Measurements from ENCODE around the gene GNG7. TPM values are rescaled to one million over a fixed set of nuclear protein-coding genes. Genes with fewer than 3 reads are reported as not detected.
A peak's percentile ranks its signal among the peaks of the same experiment; 100 is the strongest.

GNG7 gene
- total and polyA plus RNA-seq, 8 donors: 4.0 to 8.8 (median 6.0) TPM

DNA sequence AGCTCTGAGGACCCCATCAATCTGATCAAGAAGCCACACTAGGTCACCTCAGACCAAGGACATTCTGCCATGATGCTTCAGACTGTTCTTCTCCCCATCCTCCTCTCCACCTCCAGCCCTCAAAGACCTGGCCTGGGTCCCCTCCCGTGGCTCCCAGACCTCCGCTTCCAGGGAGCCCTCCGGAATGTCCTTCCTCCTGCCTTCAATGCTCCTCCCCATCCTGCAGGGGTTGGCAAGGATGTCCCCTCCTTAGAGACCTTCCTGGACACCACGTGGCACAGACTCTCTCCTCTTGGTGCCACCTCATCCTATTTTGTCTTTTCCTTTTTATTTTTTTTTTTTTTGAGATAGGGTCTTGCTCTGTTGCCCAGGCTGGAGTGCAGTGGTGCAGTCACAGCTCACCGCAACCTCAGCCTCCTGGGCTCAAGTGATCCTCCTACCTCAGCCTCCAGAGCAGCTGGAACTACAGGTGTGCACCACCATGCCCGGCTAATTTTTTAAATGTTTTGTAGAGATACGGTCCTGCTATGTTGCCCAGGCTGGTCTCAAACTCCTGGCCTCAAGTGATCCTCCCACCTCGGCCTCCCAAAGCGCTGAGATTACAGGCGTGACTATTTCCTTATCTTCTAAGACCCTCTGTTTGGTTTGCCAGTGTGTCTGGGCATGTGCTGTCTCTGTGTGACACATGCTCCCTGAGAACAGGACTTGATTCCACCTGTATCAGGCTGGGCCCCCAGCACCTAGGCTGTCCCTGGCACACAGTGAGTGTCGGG lies 84.9 kb downstream of the GNG7 start:
- intact Hi-C loops (cut with DNase I): loop anchor here in 1 of 3 donors (10.0 kb wide), 1 partner anchor 153 kb away; no protein-coding TSS in a partner anchor
- Histone ChIP-seq H3K4me3 (no peak overlapping the region), H3K27me3 (no peaks in the 10 kb centered on the region), H3K36me3 (no peaks in the 10 kb centered on the region), H3K9me3 (no peaks in the 10 kb centered on the region), H3K27ac (no peak overlapping the region), H3K4me1 (peaks cover 0 to 9% (median 0%) of the 10 kb centered on the region in 3 donors)
- FAIRE-seq: no peak
- 89 to 91% methylated on average over 11 of the region's 11 CpGs for WGBS, 2 donors
- no peak for ATAC-seq
- TF ChIP-seq CTCF (IDR thresholded peaks at IDR 0.05): no peak
- DNase-seq: peak in 2 of 6 donors; percentile 11 to 42

DNA sequence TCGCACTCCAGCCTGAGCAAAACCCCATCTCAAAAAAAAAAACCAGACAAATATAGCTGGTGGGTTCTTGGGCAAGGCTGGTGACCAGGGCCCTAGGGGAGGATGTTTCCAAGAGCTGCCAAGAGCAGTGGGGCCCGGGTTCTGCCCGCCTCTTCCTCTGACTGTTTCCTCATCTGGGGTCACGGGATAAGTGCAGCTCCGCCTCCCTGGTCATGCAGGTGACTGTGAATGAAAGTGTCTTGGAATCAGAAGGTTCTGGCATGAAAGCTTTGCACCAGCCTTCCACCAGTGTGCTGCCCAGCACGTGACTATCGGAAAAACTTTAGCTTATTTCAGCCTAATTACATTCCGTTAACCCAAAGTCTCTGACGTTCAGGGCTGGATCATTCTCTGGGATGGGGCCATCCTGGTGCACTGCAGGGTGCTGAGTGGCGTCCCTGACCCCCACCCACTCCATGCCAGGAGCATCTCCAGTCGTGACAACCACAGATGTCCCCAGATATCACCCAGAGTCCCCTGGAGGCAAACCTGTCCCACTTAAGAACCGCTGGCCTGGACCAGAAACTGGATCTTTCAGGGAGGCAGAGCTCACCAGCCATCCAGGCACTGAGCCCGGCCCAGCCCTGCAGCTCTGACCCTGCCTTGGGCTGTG lies 85.6 kb downstream of the GNG7 start:
- H3K9me3 ChIP-seq: no peaks in the 10 kb centered on the region
- intact Hi-C loops (cut with DNase I): loop anchor here in 1 of 3 donors (10.0 kb wide), 1 partner anchor 152 kb away; no protein-coding TSS in a partner anchor
- H3K4me3 ChIP-seq: no peak overlapping the region
- TF ChIP-seq CTCF (IDR thresholded peaks at IDR 0.05): no peak
- DNase-seq (peak in 3 of 6 donors; percentile 17 to 66 (median 31)), ATAC-seq (peak in 2 of 4 donors; percentile 14 to 20), FAIRE-seq (no peak)
- H3K4me1 ChIP-seq: peaks cover 0 to 9% (median 0%) of the 10 kb centered on the region in 3 donors
- H3K27me3 ChIP-seq: no peaks in the 10 kb centered on the region
- 80 to 83% methylated on average over 13 of the region's 13 CpGs for WGBS, 2 donors
- no peaks in the 10 kb centered on the region for H3K36me3 ChIP-seq
- no peak overlapping the region for H3K27ac ChIP-seq

GRCh38 chr19:2615782-2616181 lies 86.7 kb downstream of the GNG7 start:
- H3K27ac ChIP-seq: no peak overlapping the region
- ATAC-seq (no peak), FAIRE-seq (no peak), DNase-seq (peak in 2 of 6 donors; percentile 8 to 27)
- H3K4me3 ChIP-seq: no peak overlapping the region
- no peak for TF ChIP-seq CTCF (IDR thresholded peaks at IDR 0.05)
- 96% methylated on average over 6 of the region's 6 CpGs for WGBS, 2 donors
- no peaks in the 10 kb centered on the region for H3K27me3 ChIP-seq
- intact Hi-C loops (cut with DNase I): loop anchor here in 1 of 3 donors (10.0 kb wide), 1 partner anchor 151 kb away; no protein-coding TSS in a partner anchor
- no peaks in the 10 kb centered on the region for H3K36me3 ChIP-seq
- peaks cover 0 to 9% (median 0%) of the 10 kb centered on the region in 3 donors for H3K4me1 ChIP-seq
- H3K9me3 ChIP-seq: no peaks in the 10 kb centered on the region

- DNase-seq (peak in 3 of 6 donors; percentile 55 to 79 (median 74)), ATAC-seq (peak in 2 of 4 donors; percentile 26 to 30), FAIRE-seq (no peak)
- no peaks in the 10 kb centered on the region for H3K36me3 ChIP-seq
- no peaks in the 10 kb centered on the region for H3K27me3 ChIP-seq
- H3K9me3 ChIP-seq: no peaks in the 10 kb centered on the region
- H3K4me3 ChIP-seq: no peak overlapping the region
- peak; percentile 58 to 70 (median 64) for TF ChIP-seq CTCF (IDR thresholded peaks at IDR 0.05)
- H3K27ac ChIP-seq: no peak overlapping the region
- intact Hi-C loops (cut with DNase I): loop anchor here in 2 of 3 donors (5.0 to 10.0 kb wide), 2 partner anchors 141 to 149 kb away; no protein-coding TSS in a partner anchor
- 29 to 32% methylated on average over 28 of the region's 28 CpGs for WGBS, 2 donors
- H3K4me1 ChIP-seq: peaks cover 0 to 7% (median 4%) of the 10 kb centered on the region in 3 donors
Observed at GRCh38 chr19:2613507-2614295, 88.8 kb downstream of the GNG7 start.

All from pancreas (tissue), 10 donors.